Fibroblast of mammary gland (primary cell): ENCODE measurements around the gene PAX2.

Experiments
- DNase-seq: peaks from one replicate; pipeline ENCODE4 v3.0.0-alpha.2; 2010; ENCODE audit warnings: low read depth
- H3K4me3 ChIP-seq: 2 replicates; pipeline ENCODE4 v1.5.1; 2011; ENCODE audit warnings: low read depth, mild to moderate bottlenecking, low read length, moderate library complexity; ENCODE audit not compliant: control insufficient read depth
- TF ChIP-seq, protein P1 (sequence below): conservative IDR thresholded peaks from 2 replicates; pipeline ENCODE4 v1.5.1; 2011; ENCODE audit warnings: low read depth, low read length, inconsistent platforms; ENCODE audit not compliant: control insufficient read depth, insufficient read depth

The PAX2 gene

DNA sequence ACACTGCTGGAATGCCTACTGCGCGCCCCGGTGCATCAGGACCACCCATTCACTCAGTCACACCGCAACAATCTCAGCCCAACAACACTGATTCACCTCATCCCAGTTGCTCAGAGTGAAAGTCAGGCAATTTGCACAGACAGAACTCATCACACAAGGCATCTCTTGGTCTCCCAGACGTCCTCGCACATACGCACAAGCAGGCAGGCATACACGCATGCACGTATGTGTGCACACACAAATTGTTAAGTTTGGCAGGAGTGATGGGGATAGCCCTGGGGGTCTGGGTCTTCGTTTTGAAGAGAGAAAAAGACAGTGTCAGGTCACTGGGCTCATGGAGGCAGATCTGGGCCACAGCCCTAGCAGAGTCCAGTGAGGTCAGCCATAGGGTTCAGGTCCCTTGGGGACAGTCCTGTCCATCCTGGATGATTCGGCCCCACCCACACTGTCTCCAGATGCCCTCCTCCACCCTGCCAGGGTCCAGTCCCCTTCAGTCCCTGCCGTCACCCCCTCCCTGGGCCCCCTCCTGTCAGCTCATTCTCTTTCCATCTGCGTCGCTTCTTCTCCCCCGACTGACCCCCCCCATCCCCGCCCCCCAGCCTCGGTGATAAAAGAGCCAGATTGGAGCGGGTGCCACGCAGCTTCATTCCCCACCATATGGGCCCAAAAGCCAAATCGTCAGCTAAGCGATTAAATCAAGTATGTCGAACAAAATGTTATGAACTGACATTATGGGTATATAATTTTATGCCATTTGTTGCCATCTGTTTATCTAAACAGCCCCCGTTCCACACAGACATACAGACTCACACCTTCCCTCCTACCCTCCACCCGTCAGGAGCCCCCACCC lies 118.9 kb downstream of the PAX2 start:
- no peak overlapping the region for H3K4me3 ChIP-seq
- DNase-seq, result no peak
- TF ChIP-seq, protein P1, sequence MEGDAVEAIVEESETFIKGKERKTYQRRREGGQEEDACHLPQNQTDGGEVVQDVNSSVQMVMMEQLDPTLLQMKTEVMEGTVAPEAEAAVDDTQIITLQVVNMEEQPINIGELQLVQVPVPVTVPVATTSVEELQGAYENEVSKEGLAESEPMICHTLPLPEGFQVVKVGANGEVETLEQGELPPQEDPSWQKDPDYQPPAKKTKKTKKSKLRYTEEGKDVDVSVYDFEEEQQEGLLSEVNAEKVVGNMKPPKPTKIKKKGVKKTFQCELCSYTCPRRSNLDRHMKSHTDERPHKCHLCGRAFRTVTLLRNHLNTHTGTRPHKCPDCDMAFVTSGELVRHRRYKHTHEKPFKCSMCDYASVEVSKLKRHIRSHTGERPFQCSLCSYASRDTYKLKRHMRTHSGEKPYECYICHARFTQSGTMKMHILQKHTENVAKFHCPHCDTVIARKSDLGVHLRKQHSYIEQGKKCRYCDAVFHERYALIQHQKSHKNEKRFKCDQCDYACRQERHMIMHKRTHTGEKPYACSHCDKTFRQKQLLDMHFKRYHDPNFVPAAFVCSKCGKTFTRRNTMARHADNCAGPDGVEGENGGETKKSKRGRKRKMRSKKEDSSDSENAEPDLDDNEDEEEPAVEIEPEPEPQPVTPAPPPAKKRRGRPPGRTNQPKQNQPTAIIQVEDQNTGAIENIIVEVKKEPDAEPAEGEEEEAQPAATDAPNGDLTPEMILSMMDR, result no peak

DNA sequence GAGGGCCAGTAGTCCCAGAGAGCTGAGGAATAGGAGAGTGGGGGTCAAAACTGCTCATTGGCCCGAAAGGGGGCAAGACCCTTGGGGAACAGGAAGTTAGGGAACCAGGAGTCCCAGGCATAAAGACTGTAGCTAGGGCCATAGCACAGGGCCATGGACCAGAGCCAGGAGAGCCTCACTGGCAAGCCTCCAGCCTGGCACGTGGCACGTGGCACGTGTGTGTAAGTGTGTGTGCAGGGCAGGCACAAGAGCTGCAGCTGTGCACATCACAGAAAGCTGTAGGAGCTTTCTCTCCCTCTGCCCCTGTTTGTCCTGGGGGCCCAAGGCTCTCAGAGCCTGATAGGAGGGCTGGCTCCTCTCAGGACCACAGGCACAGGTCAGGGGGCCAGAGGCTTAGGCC lies 119.6 kb downstream of the PAX2 start:
- no peak for DNase-seq
- TF ChIP-seq, protein P1, result no peak
- no peak overlapping the region for H3K4me3 ChIP-seq

DNA sequence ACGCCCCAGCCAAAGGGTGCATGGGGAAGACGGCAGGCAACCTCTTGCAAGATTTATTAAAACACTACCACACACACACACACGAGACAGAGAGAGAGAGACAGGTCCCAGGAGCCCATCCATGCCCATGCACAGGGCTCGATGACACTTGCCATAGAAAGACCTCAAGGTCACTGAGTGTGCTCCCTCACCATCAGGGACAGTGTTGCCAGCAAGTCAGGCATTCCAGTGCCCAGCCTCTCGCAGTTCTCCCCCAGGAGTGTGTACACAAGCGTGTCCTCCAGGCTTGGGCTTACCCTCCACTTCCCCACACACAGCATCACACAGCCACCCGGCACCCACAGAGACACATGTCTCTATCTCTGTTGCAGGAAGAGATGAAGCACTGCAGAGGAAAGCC lies 120.6 kb downstream of the PAX2 start:
- TF ChIP-seq, protein P1, result no peak

DNA sequence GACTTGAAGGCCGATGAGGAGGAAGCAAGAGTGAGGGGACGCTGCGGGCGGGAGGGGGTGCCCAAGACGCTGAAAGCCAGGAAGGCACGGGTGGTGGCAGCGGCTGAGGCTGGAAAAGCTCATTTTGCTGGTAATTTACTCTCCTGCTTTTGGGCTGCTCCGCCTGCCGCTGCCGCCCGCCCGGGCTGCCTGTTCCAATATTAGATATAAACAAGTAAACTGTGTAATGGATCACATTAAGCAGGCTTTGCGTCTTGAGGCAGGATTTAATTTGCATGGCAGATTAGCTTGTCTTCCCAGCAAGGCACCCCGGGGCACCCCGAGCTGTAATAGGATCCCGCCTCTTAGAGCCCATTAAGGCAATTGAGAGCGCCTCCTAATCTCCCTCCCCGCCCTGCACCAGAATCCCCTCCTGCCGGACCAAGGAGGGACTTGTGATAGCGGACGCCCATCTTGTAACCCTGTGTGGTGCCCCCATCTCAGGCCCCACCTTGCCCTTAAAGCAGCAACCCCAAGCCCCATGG lies 121.3 kb downstream of the PAX2 start:
- TF ChIP-seq, protein P1, result no peak
- DNase-seq, result no peak
- H3K4me3 ChIP-seq, result no peak overlapping the region

More for the DNA sequence above, 120.6 kb downstream of the PAX2 start:
- no peak for DNase-seq
- no peak overlapping the region for H3K4me3 ChIP-seq

DNA sequence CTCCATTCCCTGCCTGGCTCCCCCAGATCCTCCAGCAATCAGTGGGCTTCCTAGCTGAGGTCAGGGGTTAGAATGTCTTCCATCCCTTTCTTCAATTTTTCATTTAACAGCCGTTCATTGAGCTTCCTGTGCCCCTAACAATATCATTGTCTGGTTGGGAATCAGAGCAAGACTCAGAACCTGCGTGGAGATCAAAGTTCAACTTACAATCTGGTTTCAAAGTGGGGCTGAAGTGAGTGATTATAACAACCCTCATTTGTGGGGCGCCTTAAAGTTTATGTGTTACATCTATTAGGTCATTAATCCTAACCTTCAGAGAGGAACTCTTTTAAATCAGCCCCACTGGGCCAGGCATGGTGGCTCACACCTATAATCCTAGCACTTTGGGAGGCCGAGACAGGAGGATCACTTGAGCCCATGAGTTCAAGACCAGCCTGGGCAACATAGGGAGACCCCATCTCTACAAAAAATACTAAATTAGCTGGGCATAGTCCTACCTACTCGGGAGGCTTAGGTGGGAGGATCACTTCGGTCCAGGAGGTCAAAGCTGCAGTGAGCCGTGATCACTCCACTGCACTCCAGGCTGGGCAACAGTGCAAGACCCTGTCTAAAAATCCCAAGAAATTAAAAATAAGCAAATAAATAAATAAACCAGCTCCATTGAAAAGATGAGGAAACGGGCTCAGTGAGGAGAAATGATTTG lies 122.0 kb downstream of the PAX2 start:
- no peak for DNase-seq
- TF ChIP-seq, protein P1, result no peak
- no peak overlapping the region for H3K4me3 ChIP-seq

DNA sequence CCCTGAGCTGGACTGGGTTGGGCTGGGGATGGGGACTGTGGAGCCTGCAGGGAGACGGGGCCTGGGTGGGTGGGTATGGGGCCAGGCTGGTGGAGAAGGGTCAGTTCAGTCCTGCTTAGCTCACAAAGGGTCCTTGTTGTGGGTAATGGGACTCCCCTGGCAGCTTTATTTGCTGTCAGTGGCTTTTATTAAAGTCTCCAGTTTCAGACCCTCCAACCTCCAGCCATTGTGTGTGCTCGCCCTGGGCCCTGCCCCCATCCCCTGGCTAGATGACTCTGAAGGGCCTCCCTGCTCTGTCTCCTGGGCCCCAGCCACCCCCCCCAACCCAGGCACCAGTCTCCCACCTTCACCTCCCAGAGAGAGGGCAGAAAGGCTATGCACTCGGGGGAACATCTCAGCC lies 123.0 kb downstream of the PAX2 start:
- TF ChIP-seq, protein P1, result no peak

More for the DNA sequence above, 123.0 kb downstream of the PAX2 start:
- no peak overlapping the region for H3K4me3 ChIP-seq
- no peak for DNase-seq
